ENCODE measurements around the gene DISC1. TPM values are rescaled to one million over a fixed set of nuclear protein-coding genes. Genes with fewer than 3 reads are reported as not detected.
"Not testable (repeated sequence)": the region's sequence is repeated elsewhere in the genome, so short reads cannot be mapped to it uniquely, and the experiment has no call there.

DISC1 gene
- total RNA-seq, 1 donor from 2014 or later = 9.5 TPM

GRCh38 chr1:231727171-231727570, 100.6 kb downstream of the DISC1 start:
- Histone ChIP-seq H3K9me3 (no peaks in the 10 kb centered on the region), H3K4me1 (no peaks in the 10 kb centered on the region), H3K27ac (no peak overlapping the region), H3K36me3 (no peaks in the 10 kb centered on the region), H3K27me3 (no peaks in the 10 kb centered on the region), H3K4me3 (no peak overlapping the region)
- ATAC-seq = no peak
- no peak for TF ChIP-seq CTCF (IDR thresholded peaks at IDR 0.05)
- intact Hi-C loops (cut with DNase I) = no loop called here
- no peak for DNase-seq

- H3K4me3 ChIP-seq; H3K4me1 ChIP-seq; intact Hi-C loops (cut with DNase I); H3K36me3 ChIP-seq; H3K27me3 ChIP-seq; ATAC-seq; H3K27ac ChIP-seq; H3K9me3 ChIP-seq; DNase-seq: not testable (repeated sequence)
These were observed 102.4 kb downstream of the DISC1 start for GRCh38 chr1:231728987-231729386.

- Histone ChIP-seq H3K27me3 (no peaks in the 10 kb centered on the region), H3K4me3 (no peak overlapping the region), H3K9me3 (no peaks in the 10 kb centered on the region), H3K27ac (no peak overlapping the region), H3K4me1 (no peaks in the 10 kb centered on the region), H3K36me3 (no peaks in the 10 kb centered on the region)
- ATAC-seq (no peak), DNase-seq (no peak)
- no peak for TF ChIP-seq CTCF (IDR thresholded peaks at IDR 0.05)
- intact Hi-C loops (cut with DNase I) = no loop called here
These were observed 103.0 kb downstream of the DISC1 start for GRCh38 chr1:231729544-231729943.

- intact Hi-C loops (cut with DNase I) = no loop called here
- TF ChIP-seq CTCF (IDR thresholded peaks at IDR 0.05) = no peak
- Histone ChIP-seq H3K27me3 (no peaks in the 10 kb centered on the region), H3K9me3 (no peaks in the 10 kb centered on the region), H3K4me3 (no peak overlapping the region), H3K27ac (no peak overlapping the region), H3K4me1 (no peaks in the 10 kb centered on the region), H3K36me3 (no peaks in the 10 kb centered on the region)
- DNase-seq (no peak), ATAC-seq (no peak)
These were observed 104.7 kb downstream of the DISC1 start for GRCh38 chr1:231731268-231731667.

GRCh38 chr1:231733063-231733462, 106.5 kb downstream of the DISC1 start:
- Histone ChIP-seq H3K4me1 (no peaks in the 10 kb centered on the region), H3K4me3 (no peak overlapping the region), H3K9me3 (no peaks in the 10 kb centered on the region), H3K27ac (no peak overlapping the region), H3K27me3 (no peaks in the 10 kb centered on the region), H3K36me3 (no peaks in the 10 kb centered on the region)
- TF ChIP-seq CTCF (IDR thresholded peaks at IDR 0.05) = no peak
- DNase-seq = no peak
- intact Hi-C loops (cut with DNase I) = no loop called here
- ATAC-seq = no peak

- Histone ChIP-seq H3K36me3 (no peaks in the 10 kb centered on the region), H3K27me3 (no peaks in the 10 kb centered on the region), H3K9me3 (no peaks in the 10 kb centered on the region), H3K4me1 (no peaks in the 10 kb centered on the region), H3K27ac (no peak overlapping the region), H3K4me3 (no peak overlapping the region)
- DNase-seq (no peak), ATAC-seq (no peak)
- no peak for TF ChIP-seq CTCF (IDR thresholded peaks at IDR 0.05)
- intact Hi-C loops (cut with DNase I) = no loop called here
These were observed 107.1 kb downstream of the DISC1 start for GRCh38 chr1:231733672-231734071.
